ENCODE measurements around the gene MAGI3. TPM values are rescaled to one million over a fixed set of nuclear protein-coding genes. Genes with fewer than 3 reads are reported as not detected.

MAGI3 gene
- total and polyA plus RNA-seq, 2 of the 13 experiments (the other 11 are each of a cell fraction or from before 2014, with no cell fraction given), result 4.0 to 11.8 TPM

GRCh38 chr1:113390871-113391648 is 745 bp downstream of the MAGI3 start (continued):
- TF ChIP-seq ZNF567 (CRISPR knock-in tag; IDR thresholded peaks at IDR 0.05; ENCODE audit: borderline replicate concordance) (0 out of 2 replicates have a peak, but pooled peaks have one; percentile 50), ZNF225 (CRISPR knock-in tag; IDR thresholded peaks at IDR 0.05) (no peak), JUNB (CRISPR knock-in tag; IDR thresholded peaks at IDR 0.05; ENCODE audit: borderline replicate concordance) (no peak), BORCS8-MEF2B (CRISPR knock-in tag; IDR thresholded peaks at IDR 0.05) (0 out of 2 replicates have a peak, but pooled peaks have one; percentile 51), ZNF280B (CRISPR knock-in tag; IDR thresholded peaks at IDR 0.05; ENCODE audit: borderline replicate concordance) (no peak), CTCF (CRISPR knock-in tag; IDR thresholded peaks at IDR 0.05) (peak; percentile 34; the same call in 1 of the 2 replicates), ZNF781 (CRISPR knock-in tag; IDR thresholded peaks at IDR 0.05; ENCODE audit: borderline replicate concordance, not compliant biosample characterization) (no peak), KLF12 (CRISPR knock-in tag; IDR thresholded peaks at IDR 0.05; ENCODE audit: borderline replicate concordance) (no peak), ZNF709 (CRISPR knock-in tag; IDR thresholded peaks at IDR 0.05) (no peak), ELF3 (CRISPR knock-in tag; IDR thresholded peaks at IDR 0.05) (no peak), CC2D1A (CRISPR knock-in tag; IDR thresholded peaks at IDR 0.05) (no peak), POLR2A (IDR thresholded peaks at IDR 0.05; ENCODE audit: insufficient read depth in 1 of 2, low read depth in 2 of 2, low read length in 2 of 2) (no peak), FOXA3 (CRISPR knock-in tag; IDR thresholded peaks at IDR 0.05) (no peak), ZNF101 (CRISPR knock-in tag; IDR thresholded peaks at IDR 0.05; ENCODE audit: borderline replicate concordance, low read depth) (no peak), KMT2A (CRISPR knock-in tag; IDR thresholded peaks at IDR 0.05) (peak; percentile 63; the same call in 1 of the 2 replicates), MIER3 (CRISPR knock-in tag; IDR thresholded peaks at IDR 0.05; ENCODE audit: borderline replicate concordance) (no peak), STAT5B (CRISPR knock-in tag; IDR thresholded peaks at IDR 0.05) (no peak), RBFOX2 (IDR thresholded peaks at IDR 0.05; ENCODE audit: low read depth, low read length) (0 out of 2 replicates have a peak, but pooled peaks have one; percentile 13), ZNF383 (CRISPR knock-in tag; IDR thresholded peaks at IDR 0.05; ENCODE audit: borderline replicate concordance) (no peak), STAT6 (CRISPR knock-in tag; IDR thresholded peaks at IDR 0.05; ENCODE audit: borderline replicate concordance) (no peak), ZNF563 (CRISPR knock-in tag; IDR thresholded peaks at IDR 0.05) (no peak; the same call in 1 of the 2 replicates), MNT (IDR thresholded peaks at IDR 0.05) (no peak), ZNF549 (CRISPR knock-in tag; IDR thresholded peaks at IDR 0.05) (no peak)
